Measurements from ENCODE around the gene AURKA. TPM values are rescaled to one million over a fixed set of nuclear protein-coding genes. Genes with fewer than 3 reads are reported as not detected.

Gene AURKA
- total RNA-seq, 1 experiment from 2014 or later = 115 TPM

- DNase-seq (ENCODE audit: low read depth, low spot score) (no peak), ATAC-seq (no peak)
- H3K27me3 ChIP-seq (ENCODE audit: control insufficient read depth, insufficient read depth, low read length) = no peaks in the 10 kb centered on the region
- no peak for TF ChIP-seq REST (IDR thresholded peaks at IDR 0.05; ENCODE audit: insufficient read depth in 1 of 2, low read depth in 2 of 2, low read length in 1 of 2)
- TF ChIP-seq CTCF (IDR thresholded peaks at IDR 0.05) = no peak
- TF ChIP-seq POLR2AphosphoS5 (IDR thresholded peaks at IDR 0.05; ENCODE audit: low read depth, low read length) = no peak
- no peak for TF ChIP-seq TCF7L2 (IDR thresholded peaks at IDR 0.05; ENCODE audit: low read depth, low read length)
- no peak for TF ChIP-seq SIN3A (IDR thresholded peaks at IDR 0.05; ENCODE audit: borderline replicate concordance, insufficient read depth, low read depth, low read length)
- intact Hi-C loops (cut with micrococcal nuclease; ENCODE audit: unreplicated experiment) (no loop called here), in situ Hi-C loops (cut with HindIII; ENCODE audit: low pct_unique_long_range_greater_than_20kb, low sequenced_read_pairs) (no loop called here)
- BruUV-seq (replicated peaks) = no TSS peak
- no peaks in the 10 kb centered on the region for H3K36me3 ChIP-seq (ENCODE audit: control insufficient read depth, insufficient read depth, low read length)
- H3K4me3 ChIP-seq (ENCODE audit: low read depth in 2 of 2, low read length in 2 of 2) = no peak overlapping the region
- H3K4me1 ChIP-seq (ENCODE audit: control insufficient read depth, insufficient read depth, low read length) = no peaks in the 10 kb centered on the region
- POLR2A ChIA-PET = no interaction called here
- H3K9me3 ChIP-seq (ENCODE audit: control insufficient read depth, insufficient read depth, low read depth, low read length) = no peaks in the 10 kb centered on the region
- CTCF ChIA-PET = no interaction called here
- no peak overlapping the region for H3K27ac ChIP-seq (ENCODE audit: low read length)
These were observed 45.4 kb upstream of the AURKA start for GRCh38 chr20:56437196-56437960.

GRCh38 chr20:56433880-56434255 is 41.9 kb upstream of the AURKA start:
- no peaks in the 10 kb centered on the region for H3K36me3 ChIP-seq (ENCODE audit: control insufficient read depth, insufficient read depth, low read length)
- BruUV-seq (replicated peaks) = no TSS peak
- POLR2A ChIA-PET = no interaction called here
- no peak overlapping the region for H3K27ac ChIP-seq (ENCODE audit: low read length)
- no peaks in the 10 kb centered on the region for H3K9me3 ChIP-seq (ENCODE audit: control insufficient read depth, insufficient read depth, low read depth, low read length)
- intact Hi-C loops (cut with micrococcal nuclease; ENCODE audit: unreplicated experiment) (no loop called here), in situ Hi-C loops (cut with HindIII; ENCODE audit: low pct_unique_long_range_greater_than_20kb, low sequenced_read_pairs) (no loop called here)
- DNase-seq (ENCODE audit: low read depth, low spot score) = no peak
- no peaks in the 10 kb centered on the region for H3K4me1 ChIP-seq (ENCODE audit: control insufficient read depth, insufficient read depth, low read length)
- CTCF ChIA-PET = interaction anchor here (0.7 kb wide), 1 partner anchor 53 kb away, joined by 3 read pairs; no protein-coding TSS in a partner anchor
- TF ChIP-seq CTCF (IDR thresholded peaks at IDR 0.05) (no peak), POLR2AphosphoS5 (IDR thresholded peaks at IDR 0.05; ENCODE audit: low read depth, low read length) (no peak), TCF7L2 (IDR thresholded peaks at IDR 0.05; ENCODE audit: low read depth, low read length) (no peak), SIN3A (IDR thresholded peaks at IDR 0.05; ENCODE audit: borderline replicate concordance, insufficient read depth, low read depth, low read length) (no peak), REST (IDR thresholded peaks at IDR 0.05; ENCODE audit: insufficient read depth in 1 of 2, low read depth in 2 of 2, low read length in 1 of 2) (no peak)
- H3K27me3 ChIP-seq (ENCODE audit: control insufficient read depth, insufficient read depth, low read length) = no peaks in the 10 kb centered on the region
- no peak for ATAC-seq
- H3K4me3 ChIP-seq (ENCODE audit: low read depth in 2 of 2, low read length in 2 of 2) = no peak overlapping the region

All from Panc1 (cell line).